ENCODE data around the gene CDH4.
"Not testable (repeated sequence)": the region's sequence is repeated elsewhere in the genome, so short reads cannot be mapped to it uniquely, and the experiment has no call there.

Gene CDH4

DNA sequence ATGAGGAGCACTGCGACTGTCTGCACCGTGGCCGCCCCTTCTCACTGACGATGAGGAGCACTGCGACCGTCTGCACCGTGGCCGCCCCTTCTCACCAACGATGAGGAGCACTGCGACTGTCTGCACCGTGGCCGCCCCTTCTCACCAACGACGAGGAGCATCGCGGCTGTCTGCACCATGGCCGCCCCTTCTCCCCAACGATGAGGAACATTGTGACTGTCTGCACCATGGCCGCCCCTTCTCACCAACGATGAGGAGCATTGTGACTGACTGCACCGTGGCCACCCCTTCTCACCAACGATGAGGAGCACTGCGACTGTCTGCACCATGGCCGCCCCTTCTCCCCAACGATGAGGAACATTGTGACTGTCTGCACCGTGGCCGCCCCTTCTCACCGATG is 696.0 kb downstream of the CDH4 start:
- FAIRE-seq = not testable (repeated sequence)

DNA sequence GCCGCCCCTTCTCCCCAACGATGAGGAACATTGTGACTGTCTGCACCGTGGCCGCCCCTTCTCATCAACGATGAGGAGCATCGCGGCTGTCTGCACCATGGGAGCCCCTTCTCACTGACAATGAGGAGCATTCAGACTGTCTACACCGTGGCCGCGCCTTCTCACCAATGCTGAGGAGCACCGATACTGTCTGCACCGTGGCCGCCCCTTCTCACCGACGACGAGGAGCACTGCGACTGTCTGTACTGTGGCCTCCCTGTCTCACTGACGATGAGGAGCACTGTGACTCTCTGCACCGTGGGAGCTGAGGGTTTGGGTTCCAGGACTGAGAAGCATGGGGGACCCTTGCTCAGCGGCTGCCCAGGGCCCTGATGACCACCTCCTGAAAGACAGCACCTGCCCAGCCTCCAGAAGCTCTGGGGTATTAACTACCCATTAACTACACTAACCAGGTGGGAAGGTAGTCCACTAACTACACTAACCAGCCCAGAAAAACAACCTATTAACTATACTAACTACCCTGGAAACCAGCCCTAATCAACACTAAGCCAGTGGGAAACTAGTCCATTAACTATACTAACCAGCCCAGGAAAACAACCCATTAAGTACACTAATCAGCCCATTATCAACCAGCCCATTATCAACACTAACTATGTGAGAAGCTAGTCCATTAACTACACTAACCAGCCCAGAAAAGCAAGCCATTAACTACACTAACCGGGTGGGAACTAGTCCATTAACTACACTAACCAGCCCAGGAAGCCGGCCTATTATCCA is 696.7 kb downstream of the CDH4 start:
- no peak for FAIRE-seq

DNA sequence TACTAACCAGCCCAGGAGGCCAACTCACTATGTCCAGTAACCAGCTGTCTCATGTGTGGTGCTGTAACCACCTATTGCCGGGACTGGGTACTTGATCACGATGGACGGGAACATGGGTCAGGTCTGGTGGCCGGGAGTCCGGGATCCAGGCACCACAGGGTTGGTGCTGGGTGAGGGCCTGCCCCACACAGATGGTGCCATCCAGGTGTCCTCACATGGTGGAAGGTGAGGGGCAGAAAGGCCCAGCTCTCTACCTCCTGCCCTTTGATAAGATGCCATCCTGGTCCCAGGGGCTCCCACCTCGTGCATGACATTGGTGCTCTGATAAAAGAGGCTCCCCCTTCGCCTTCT is 697.3 kb downstream of the CDH4 start:
- FAIRE-seq = no peak

DNA sequence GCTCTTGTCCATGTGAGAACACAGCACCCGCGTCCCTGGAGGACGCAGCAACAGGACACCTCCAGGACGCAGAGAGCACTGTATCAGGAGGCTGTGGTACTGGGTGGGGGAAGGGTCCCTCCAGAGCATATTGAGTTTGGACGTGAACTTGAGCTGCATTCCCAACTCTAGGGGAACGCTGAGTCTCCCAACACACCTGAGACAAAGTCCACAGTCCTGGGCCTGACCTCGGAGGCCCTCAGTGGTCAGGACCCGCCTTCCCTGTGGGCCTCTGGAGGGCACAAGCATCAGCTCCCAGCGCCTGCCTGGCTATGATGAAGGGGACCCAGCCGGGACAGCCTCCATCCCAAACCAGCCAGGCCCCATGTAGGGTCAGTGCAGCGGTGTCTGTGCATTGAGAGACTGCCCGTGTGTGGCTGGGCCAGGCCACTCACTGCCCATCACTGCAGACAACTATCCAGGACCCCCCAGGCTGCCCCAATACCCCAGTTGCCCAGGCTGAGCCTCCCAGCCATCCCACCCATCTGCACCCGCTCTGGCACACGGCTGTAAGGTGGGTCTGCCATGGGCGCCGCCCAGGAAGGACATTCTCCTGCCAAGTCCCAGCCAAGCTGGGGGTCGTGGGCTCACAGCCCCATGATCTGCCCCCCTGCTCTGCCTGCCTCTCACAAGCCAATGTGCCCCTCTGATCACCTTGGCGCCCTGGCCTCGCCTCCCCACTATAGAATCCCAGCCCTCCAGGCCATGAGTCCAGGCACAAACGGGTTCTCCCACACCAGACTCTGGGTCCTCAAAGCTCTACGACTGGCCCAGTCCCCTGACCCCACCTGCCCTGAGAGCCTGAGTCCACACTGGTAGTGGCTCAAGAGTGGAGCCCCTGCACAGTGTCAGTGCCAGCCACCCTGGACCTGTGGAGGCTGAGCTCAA is 697.9 kb downstream of the CDH4 start:
- no peak for FAIRE-seq

DNA sequence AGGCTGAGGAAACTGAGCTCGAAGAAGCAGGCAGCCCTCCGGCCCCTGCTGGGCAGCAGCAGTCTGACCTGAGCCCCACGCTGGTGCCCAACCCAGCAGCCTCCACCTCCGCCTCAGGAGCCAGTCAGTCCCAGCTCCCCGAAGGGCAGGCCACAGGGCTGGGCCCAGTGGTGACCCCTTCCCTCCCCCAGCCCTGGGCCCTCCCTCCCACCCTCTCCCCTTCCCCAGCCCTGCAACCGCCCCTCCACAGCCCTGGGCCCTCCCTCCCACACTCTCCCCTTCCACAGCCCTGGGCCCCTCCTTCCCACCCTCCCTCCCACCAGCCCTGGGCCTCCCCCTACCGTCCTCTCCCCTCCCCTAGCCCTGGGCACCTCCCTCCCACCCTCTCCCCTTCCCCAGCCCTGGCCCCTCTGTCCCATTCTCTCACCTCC is 698.6 kb downstream of the CDH4 start:
- no peak for FAIRE-seq

DNA sequence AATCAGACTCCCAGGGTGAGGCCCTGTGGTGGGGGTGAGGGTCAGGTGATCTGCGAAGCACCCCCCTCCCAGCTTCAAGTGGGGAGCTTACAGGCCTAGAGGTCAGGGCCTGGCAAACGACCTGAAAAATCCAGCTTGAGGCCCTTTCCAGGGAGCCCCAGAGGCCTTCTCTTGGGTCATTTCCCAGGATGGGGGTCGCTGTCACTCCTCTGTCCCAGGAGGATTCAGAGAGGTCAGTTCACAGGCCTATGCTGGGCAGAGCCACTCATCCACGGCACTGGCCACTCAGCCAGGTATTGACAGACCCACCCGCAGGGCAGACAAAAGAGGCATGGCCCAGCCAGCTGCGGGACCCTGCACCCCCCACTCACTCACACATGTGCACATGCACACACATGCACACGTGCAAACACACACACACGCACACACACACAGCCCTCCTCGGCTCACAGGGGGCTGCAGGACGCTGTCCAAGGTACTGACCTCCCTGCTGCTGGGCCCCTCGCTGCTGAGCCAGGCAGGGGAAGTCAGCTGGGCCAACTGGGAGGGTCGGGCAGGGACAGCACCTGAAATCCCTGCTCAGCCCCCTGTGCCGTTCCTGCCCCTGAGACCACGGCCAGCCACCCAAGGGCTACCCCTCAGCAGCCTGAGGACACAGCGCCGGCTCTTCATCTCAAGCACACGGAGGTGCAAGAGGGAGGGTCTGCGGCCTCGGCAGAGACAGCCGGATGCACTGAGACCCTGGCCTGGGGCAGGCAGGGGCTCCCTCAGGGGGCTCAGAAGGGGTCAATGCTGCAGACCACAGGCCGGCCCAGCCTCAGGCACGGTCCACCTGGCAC is 699.9 kb downstream of the CDH4 start:
- FAIRE-seq = no peak

DNA sequence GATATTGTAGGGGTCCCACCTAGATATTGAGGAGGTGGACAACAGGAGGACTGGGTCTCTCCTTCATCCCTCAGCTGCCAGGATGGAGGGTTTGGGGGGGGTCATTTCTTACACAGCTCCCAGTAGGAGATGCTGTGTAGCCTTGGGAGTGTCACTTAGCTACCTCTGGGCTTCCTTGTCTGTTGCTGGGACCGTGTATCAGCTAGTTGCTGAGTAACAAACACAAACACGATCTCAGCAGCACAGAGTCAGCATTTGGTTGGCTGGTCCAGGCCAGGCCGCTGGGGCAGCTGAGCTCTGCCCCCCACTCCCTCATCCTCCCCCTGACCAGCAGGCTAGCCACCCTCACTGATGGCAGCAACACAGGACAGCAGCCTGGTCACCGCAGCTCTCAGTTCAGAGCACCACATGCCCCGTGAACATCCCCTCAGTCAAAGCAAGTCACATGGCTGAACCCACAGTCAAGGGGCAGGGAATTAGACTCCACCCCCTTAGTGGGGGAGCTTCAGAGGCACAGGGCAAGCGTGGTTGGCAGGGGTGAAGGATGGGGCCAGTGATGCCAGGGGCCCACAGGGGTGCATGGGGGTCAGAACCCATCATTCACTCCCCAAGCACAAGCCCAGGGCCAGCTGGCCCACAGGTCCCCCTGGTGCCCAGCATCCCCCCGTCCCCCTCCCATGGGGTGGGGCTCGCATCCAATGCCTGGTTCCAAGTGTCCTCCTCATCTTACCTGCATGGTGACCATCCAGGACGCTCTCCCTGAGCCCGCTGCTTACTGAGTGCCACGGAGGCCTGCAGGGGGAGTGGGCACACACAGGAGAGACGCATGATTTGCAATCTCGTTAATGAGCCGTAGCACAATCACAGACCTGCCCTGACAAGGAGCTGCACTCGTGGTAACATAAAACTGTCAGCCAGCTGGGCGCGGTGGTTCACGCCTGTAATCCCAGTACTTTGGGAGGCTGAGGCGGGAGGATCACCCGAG is 701.3 kb downstream of the CDH4 start:
- FAIRE-seq = no peak

DNA sequence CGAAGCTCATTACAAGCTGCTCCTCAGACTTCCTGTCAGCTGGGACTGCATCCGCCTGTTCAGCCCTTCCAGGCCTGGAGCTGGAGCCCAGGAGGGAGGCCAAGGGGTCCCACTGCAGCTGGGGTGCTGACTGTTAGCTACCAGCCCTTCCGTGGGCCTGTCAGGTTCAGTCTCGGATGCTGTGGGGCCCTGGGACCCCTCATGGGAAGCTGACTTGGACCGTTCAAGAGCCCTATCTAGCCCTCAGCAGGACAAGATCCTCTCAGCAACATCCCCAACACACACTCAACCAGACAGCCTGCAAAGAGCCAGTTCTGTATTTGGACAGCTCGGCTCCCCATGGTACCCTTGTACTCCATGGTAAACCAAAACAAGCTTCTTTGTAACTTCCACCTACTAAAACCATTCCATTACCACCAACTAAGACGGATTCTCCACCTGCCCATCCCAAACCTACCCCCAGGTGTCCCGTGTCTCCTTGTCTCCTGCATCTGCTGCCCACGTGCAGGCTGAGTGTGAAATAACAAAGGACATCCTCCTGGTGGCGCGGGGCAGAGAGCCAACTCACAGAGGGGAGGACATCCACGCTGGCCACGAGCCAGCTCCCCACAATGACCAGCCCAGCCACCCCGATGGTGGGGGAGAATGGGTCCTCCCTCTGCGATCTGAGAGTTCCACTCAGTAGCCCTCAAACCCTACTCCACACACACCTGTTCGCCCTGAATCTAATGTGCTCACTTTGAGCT is 702.4 kb downstream of the CDH4 start:
- no peak for FAIRE-seq

DNA sequence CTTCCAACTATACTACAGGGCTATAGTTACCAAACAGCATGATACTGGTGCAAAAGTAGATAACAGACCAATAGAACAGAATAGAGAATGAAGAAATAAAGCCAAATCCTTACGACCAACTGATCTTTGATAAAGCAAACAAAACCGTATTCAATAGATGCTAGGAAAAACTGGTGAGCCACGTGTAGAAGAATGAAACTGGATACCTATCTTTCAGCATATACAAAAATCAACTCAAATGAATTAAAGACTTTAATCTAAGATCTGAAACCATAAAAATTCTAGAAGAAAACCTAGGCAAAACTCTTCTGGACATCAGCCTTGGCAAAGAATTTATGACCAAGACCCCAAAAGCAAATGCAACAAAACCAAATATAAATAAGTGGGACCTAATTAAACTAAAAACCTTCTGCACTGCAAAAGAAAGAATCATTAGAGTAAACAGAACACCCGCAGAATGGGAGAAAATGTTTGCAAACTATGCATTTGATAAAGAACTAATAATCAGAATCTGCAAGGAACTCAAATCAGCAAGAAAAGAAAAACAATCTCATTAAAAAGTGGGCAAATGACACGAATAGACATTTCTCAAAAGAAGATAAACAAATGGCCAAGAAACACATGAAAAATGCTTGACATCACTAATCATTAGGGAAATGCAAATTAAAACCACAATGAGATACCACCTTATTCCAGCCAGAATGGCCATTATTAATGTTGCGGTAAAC is 703.8 kb downstream of the CDH4 start:
- no peak for FAIRE-seq

DNA sequence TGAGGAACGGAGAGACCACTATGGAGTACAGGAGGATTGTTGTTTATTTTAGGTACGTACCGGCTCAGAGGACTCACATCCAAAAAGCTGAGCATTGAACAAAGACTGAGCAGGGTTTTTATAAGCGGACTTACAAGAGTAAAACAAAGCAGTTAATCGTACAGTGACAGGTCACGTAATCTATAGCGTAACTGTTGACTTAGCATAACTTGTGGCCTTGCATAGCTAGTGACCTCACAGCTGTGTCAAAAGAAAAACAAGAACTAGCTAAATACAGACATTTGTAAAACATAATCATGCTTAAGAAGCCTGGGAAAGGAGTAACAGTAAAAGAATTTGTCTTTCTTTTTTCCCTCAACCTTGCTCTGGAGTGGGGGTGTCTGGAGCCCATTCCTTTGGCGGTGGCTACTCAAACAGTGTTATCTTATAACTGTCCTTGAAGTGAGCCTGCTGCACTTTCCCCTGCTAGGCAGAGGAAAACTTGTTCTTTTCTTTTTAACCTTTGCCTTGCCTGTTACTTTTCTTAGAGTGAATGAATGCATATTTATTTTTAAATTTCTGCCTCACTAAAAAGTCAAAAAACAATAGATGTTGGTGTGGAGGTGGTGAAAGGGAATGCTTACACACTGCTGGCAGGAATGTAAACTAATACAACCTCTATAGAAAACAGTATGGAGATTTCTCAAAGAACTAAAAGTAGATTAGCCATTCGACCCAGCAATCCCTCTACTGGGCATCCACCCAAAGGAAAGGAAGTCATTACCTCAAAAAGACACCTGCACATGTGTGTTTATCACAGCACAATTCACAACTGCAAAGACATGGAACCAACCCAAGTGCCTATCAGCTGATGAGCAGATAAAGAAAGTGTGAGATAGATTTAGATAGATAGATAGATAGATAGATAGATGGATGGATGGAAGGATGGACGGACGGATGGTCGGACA is 704.6 kb downstream of the CDH4 start:
- no peak for FAIRE-seq

DNA sequence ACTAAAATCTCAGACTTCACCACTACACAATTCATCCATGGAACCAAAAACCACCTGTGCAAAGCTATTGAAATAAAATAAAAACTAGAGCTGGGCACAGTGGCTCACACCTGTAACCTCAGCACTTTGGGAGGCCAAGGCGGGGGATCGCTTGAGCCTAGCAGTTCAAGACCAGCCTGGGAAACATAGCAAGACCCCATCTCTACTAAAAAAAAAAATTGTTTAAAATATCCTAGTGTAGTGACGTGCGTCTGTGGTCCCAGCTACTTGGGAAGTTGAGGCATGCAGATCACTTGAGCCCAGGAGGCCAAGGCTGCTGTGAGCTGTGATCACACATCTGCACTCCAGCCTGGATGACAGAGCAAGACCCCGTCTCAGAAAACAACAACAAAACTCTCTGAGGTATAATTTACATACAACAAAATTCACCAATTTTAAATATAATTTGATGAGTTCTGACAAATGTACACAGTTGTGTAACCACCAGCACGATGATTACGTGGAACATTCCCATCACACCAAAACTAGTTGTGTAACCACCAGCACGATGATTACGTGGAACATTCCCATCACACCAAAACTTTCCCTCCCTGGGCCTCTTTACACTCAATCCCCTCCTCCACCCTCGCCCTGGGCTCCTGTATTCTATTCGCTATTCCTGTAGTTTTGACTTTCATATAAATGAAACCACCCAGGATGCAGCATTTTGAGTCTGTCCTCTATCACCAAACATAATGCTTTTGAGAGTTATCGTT is 706.1 kb downstream of the CDH4 start:
- no peak for FAIRE-seq

DNA sequence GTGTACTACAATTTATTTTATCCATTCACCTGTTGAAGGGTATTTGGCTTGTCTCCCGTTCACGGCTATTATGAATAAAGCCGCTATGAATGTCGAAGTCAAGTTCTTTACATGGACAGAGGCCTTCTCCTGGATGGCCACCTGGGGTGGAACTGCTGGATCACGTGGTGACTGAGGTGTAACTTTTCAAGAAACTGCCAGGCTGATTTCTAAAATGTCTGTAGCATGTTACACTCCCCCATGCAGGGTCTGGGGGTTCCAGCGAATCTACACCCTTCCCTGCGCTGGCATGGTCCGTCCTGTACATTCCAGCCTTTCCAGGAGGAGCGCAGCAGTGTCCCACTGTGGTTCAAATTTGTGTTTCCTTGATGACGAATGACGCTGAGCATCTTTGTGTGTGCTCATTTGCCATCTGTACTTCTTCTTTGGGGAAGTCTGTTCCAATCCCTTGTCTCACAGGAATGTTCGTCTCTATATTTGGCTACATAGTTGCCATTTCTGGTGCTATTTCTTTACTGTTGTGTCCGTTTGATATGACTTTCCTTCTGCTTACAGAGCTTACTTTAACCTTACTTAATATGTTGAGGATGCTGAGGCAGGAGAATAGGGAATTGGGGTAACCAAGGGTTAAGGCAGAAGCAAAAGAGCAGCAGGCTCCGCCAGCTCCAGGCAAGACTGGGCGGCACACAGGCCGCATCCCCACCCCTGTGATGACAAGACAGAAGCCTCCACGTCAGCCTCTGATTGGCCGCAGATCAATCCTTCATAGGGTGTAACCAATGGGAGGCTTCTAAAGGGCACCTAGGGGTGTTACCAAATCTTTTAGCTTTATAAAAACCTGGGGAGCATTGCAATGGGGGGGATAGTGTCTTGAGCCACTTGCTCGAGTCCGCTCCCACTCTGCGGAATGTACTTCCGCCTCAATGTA is 707.0 kb downstream of the CDH4 start:
- FAIRE-seq = no peak

DNA sequence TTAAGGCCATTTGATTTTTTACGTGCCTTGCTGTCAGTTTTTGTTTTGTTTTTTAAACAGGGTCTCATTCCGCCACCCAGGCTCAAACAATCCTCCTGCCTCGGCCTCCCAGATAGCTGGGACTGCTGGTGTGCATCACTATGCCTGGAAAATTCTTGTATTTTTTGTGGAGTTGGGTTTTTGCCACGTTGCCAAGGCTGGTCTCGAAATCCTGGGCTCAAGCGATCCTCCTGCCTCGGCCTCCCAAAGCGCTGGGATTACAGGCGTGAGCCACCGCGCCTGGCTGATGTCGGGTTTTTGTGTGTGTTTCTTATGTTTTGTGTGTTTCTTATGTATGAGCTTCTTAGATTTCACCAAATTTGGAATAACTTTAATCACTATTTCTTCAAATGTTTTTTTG is 708.8 kb downstream of the CDH4 start:
- no peak for FAIRE-seq

DNA sequence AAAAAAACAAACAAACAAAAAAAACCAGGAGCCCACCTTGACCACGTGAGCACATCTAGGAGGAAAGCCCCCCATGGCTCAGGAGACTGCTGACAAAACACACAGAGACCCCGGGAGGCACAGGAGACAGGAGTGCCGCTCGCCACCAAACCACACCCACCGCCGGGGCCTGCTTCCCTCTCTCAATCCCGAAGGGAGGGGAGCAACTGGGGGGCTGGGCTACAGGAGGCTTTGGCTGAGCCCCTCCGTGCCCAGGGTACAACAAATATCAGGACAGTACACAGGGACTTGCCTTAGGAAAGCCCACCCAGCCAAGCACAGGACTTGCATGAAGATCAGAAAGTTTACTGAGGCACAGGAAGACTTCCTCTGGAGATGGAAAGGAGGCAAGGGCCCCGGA is 711.1 kb downstream of the CDH4 start:
- FAIRE-seq = no peak

DNA sequence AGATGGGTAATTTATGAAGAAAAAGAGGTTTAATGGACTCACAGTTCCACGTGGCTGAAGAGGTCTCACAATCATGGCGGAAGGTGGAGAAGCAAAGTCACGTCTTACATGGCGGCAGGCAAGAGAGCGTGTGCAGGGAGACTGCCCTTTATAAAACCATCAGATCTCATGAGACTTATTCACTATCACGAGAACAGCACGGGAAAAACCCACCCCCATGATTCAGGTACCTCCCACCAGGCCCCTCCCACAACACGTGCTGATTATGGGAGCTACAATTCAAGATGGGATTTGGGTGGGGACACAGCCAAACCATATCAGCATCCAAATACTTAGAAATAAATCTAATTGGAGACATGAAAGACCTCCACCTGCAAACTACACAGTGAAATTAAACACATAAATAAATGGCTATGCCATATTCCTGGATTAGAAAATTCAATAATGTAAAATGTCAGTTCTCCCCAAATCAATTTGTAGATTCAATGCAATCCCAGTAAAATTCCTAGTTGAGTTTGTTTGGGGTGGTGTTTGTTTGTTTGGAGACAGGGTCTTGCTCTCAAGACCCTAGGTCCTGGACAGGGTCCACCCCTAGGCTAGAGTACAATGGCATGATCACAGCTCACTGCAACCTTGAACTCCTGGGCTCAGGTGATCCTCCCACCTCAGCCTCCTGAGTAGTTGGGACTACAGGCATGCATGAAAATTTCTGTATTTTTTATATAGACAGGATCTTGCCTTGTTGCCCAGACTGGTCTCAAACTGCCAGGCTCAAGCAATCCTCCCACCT is 712.0 kb downstream of the CDH4 start:
- no peak for FAIRE-seq

Measured in TTC549 (cell line).